NCI-H446 treated with DMSO at 0.1 percent for 48 hours (cell line): ENCODE measurements around the gene VENTX.
"Not testable (repeated sequence)": the region's sequence is repeated elsewhere in the genome, so short reads cannot be mapped to it uniquely, and the experiment has no call there.

Experiments used
- DNase-seq: peaks from one replicate; lab custom pipeline; 2025; lab: John Stamatoyannopoulos, UW

Gene VENTX

DNA sequence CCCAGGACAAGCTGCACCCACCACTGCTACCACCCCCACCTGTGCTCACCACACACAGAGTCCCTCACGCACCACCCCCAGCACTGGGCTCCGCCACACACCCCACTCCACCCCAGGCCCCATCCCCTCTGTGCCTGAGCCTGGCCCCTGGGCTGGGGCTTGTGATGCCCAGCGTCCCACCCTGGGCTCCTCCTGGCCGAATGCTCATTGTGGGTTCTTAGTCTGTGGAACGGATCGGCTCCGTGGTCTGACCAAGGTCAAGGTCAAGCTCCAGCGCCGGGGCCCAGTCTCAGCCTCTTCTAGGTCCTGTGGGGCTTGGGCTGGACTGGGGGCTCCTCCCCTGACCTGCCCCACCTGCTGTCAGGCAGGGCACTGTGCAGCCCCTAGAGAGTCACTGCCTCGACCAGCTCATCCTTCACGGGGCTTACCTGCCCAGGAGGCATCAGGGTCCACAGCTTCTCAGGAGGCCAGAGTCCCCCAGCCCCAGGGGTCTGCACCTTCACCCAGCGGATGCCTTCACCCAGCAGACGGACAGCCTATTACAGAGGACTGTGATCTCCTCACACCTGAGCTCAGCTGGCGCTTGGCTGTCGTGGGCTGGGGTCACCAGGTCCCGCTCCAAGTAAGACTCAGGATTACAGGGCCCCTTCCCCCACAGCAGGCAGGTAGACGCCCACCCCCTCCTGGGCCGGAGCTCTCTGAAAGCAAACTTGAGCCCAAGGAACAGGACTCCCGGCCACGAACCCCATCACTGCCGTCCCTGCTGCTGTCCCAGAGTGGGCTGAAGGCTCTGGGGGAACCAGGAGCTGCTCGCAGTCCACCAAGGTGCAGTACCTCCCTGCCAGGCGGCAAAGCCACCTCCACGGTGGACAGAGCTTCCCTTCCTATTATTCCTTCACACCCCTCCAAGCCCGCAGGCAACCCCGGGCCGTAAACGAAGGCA lies 22.9 kb upstream of the VENTX start:
- no peak for DNase-seq

DNA sequence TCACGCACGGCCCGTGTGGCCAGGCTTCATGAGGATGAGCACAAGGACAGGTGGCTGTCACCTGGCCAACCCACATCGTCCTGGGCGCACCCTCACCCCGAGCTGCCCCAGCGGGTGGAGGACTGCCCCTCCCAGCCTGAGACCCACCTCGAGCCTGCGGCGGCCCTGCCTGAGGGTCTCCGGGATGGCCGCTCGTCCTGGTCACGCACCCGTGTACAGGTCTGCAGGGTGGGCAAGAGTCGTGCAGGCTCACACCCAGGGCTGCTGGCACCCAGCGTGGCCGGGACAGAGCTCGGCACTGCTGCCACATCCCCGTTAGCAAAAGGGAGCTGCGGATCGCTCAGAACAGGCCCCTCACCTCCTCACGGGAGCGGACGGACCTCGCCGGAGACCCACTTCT lies 22.1 kb upstream of the VENTX start:
- DNase-seq, result no peak

DNA sequence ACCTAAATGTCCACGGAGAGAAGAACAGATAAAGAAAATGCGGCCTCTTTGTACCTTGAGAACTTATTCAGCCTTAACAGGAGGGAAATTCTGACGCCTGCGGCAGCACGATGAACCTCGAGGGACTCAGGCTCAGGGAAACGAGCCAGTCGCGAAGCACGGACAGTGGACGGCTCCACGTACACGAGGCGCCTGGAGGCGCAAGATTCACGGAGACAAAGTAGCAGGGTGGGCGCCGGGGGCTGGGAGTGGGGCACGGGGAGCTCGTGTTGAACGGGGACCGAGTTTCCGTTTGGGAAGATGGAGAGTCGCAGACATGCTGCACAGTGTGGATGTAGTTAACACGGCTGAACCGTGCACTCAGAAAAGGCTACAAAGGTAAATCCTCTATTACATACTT lies 20.9 kb upstream of the VENTX start:
- no peak for DNase-seq

DNA sequence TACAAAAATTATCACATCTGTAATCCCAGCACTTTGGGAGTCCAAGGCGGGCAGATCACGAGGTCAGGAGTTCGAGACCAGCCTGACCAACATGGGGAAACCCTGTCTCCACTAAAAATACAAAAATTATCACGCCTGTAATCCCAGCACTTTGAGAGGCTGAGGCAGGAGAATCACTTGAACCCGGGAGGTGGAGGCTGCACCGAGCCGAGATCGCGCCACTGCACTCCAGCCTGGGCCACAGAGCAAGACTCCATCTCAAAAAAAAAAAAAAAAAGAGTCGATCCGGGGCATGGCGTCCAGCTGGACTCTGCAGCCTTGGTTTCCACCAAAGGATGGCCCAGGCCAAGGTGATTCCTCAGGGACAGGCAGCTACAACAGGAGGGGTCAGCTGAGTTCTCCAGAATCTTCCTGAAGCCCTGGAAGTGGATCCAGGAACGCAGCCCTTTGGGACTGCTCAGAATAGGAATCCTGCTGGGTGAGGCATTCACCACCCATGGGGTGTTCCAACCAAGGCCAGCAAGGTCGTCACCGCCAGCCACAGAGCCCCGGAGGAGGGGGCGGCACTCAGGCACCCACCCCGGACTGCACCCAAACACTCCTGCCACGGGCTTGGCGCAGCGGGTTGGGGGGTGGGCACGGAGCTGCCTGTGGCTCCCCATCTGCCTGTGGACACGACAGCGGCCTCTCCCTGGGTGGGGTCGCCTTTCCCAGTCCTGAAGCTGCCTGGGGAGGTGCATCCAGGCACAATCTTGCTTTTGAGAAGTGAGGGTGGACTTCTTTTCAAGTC lies 19.7 kb upstream of the VENTX start:
- no peak for DNase-seq

DNA sequence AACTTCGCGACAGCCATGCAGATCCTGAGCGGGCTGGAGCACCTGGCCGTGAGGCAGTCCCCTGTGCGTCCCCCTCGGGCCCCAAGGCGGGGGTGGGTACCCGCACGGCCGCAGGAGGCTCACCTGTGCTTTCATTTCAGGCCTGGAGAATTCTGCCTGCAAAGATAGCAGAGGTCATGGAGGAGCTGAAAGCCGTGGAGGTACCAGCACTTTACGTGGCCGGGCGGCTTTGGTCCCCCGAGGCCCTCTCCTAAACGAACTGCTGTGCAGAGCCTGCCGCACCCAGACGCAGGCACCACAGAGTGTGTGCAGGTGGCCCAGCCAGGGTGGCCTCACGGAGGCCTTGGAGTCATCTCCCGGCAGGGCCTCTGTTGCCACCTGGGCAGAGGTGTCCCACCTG lies 18.8 kb upstream of the VENTX start:
- no peak for DNase-seq

DNA sequence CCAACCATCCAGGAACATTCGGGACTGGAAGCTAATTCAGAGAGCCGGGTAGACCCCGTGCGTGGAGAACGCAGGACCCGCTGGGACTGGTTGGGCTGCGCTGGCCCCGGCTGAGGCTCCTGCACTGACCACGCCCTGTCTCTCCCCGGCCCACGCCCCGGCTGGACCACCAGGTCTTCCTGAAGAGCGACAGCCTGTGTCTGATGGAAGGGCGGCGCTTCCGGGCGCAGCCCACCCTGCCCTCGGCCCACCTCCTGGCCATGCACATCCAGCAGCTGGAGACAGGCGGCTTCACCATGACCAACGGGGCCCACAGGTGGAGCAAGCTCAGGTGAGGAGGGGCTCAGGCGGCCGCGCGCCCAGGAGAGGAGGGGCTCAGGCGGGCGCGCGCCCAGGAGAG lies 17.9 kb upstream of the VENTX start:
- DNase-seq, result no peak

DNA sequence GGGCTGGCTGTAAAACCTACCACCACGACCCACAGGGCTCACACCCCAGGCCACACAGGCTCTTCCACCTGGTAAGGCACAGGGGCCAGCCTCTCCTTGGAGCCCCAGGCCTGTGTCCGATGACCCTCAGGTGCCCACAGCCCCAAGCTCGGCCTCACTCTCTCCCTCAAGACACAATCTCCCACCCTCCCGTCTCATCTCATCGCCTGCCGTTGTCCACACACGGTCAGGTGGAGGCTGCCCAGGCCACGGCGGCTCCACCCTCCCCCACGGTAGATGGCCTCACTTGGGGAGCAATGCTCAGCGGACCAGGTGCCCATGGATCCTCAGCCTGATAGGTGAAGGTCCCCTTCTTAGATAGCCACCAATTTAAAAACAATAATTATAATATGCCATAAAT lies 16.3 kb upstream of the VENTX start:
- no peak for DNase-seq

DNA sequence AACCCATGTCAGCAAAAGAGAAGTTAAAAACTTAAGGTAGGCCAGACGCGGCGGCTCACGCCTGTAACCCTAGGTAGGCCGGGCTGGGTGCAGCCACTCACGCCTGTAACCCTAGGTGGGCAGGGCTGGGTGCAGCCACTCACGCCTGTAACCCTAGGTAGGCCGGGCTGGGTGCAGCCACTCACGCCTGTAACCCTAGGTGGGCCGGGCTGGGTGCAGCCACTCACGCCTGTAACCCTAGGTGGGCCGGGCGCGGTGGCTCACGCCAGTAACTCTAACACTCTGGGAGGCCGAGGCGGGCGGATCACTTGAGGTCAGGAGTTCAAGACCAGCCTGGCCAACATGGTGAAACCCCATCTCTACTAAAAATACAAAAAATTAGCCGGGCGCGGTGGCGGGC lies 15.9 kb upstream of the VENTX start:
- not testable (repeated sequence) for DNase-seq

DNA sequence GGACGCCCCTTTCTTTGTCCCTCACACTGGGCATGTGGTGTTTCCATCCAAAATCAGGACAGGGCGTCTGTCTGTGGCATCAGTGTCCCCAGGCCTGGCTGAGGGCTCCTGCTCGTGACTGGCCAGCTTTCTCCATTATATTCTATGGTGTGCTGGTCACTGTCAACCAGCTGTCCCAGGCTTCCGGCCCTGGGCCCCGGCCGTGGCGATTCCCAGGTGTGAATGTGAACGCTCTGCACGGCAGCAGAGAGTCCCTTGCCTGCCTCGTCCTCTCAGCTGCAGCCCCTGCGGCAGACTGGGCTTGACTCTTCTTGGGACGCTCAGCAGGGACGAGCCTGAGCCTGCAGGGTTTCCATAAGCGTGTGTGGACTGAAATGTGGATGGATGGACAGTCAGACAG lies 13.6 kb upstream of the VENTX start:
- DNase-seq, result no peak

DNA sequence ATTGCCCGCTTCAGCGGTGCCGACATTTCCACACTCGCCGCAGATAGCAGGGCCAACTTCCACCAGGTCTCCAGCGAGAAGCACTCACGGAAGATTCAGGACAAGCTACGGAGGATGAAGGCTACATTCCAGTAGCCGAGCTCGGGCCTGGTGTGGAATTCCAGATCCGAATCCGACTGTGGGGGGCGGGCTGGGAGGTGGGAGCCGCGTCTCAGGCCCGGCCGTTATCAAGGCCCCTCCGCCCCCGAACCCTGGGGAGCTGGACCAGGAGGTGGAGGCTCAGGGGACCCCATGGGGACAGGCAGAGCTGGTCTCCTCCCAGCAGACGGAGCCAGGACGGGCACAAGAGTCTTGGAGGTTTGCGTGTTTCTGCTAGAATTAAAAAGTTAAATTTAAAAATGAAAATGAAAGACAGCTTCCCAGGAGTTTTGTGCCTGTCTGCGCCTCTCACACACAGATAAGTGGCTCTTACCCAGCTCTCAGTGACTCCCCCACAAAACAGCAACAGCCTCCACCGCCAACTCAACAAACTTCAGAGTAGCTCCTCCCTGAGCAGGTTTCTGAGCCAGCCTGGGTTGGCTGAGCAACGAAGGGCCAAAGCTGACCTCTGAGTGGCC lies 12.8 kb upstream of the VENTX start:
- no peak for DNase-seq

DNA sequence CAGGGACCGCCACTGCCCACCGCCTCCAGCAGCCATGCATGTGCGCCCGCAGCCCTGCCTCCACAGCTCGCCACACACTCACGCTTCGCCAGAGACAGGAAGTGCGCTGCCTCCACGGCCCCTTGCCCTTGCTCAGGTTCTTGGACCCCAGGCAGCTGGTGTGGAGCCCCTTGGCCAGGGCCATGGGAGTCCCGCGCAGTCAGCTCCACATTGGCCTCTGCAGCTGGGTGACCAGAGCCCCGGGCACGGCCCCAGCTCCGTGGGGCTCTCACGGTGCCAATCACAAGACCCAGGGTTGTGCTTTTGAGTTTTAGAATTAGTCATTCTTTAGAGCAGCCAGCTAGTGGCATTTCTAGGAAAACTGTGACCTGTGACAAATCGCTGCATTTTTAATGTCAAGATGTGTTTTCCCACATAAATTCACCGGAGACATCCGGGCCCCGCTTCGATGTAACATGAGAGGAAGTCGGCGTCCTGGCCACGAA lies 11.9 kb upstream of the VENTX start:
- no peak for DNase-seq

DNA sequence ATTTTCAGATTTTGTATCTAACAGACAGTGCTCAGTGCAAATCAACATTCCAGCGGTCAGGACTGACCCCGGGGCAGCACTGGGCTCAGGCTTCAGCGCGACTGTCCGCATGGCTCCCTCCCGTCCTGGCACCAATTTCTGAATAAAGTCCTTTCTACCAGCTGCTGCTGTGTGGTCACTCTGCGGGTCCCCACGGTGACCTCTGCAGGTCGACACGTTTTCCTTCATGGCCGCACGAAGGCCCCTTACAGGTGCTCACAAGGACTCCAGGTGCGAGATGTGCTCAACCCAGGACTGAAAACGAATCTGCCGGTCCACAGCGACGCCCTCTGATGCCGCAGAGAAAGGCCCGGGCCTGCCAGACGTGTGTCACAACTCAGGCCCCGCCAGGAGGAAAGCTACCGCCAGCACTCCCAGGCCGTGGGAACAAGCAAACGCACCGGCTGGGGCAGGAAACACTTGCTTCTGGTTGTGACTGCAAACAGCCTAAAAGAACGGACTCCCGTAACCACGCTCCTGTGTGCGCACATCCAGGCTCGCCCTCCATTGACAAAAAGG lies 11.3 kb upstream of the VENTX start:
- no peak for DNase-seq

DNA sequence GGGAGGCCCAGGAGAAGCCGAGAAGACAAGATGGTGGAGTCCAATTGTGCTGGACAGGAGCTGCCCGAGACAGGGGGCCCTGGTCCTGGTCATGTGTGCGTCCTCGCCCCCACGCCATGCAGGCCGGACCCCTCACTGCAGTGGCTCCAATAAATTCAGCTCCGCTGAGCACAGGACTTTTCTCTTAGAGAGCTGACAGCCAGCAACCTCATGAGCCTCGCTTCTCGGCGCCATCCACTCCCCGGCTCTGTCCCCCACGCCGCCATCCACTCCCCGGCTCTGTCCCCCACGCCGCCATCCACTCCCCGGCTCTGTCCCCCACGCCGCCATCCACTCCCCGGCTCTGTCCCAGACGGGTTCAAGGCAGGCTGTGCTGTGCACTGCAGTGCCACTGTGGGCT lies 10.4 kb upstream of the VENTX start:
- no peak for DNase-seq

DNA sequence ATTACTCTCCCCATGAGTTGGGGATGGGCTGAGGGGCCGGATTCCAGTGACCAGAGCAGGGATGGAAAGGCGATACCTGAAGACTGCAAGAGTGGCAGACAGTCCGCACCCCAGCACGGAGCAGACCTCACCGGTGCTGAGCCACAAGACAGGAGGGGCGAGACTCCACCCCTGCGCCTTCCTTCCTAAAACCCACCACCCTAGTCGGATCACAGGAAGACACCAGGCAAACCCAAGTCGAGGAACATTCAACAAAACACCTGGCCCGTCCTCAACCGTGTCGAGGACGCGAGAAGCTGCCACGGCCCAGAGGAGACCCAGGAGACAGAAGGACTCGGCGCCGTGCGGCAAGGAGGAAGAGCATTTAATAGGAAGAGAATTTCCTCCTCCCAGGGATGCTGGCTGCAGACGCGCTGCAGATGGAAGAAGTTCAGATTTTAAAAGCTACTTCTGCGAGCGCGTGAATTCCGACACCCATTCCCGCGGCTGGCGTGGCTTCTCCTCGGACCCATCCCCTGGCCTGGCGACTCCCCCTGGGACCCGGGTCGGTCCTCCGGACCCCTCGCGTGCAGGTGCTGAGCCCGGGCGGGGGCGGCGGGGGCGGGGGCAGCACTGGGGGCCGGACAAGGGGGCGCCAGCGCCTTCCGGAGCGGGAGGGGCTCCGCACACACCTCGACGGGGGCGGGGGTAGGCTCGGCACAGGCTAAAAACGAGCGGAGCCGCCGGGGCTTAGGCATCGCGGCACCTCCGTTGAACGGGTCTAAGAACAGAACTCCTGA lies 8.2 kb upstream of the VENTX start:
- no peak for DNase-seq

DNA sequence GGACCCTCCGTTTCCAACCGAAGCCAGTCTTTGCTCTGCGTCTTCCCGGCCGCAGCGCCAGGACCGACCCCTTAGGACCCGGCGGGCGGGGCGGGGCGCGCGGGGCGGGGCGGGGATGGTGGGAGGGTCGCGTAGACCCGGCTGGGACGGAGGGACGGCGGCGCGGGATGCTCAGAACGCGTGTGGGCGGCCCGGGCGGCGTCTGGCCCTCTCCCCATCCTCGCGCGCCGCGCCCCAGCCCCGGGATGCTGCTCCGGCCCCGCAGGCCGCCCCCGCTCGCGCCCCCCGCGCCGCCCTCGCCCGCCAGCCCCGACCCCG lies 7.7 kb upstream of the VENTX start, which contains the start of gene UTF1:
Gene UTF1, plus strand, starts transcription at position 174 of the 318 bp plus-strand sequence. Its CDS starts 72 bp downstream, at position 246.
- no peak for DNase-seq

DNA sequence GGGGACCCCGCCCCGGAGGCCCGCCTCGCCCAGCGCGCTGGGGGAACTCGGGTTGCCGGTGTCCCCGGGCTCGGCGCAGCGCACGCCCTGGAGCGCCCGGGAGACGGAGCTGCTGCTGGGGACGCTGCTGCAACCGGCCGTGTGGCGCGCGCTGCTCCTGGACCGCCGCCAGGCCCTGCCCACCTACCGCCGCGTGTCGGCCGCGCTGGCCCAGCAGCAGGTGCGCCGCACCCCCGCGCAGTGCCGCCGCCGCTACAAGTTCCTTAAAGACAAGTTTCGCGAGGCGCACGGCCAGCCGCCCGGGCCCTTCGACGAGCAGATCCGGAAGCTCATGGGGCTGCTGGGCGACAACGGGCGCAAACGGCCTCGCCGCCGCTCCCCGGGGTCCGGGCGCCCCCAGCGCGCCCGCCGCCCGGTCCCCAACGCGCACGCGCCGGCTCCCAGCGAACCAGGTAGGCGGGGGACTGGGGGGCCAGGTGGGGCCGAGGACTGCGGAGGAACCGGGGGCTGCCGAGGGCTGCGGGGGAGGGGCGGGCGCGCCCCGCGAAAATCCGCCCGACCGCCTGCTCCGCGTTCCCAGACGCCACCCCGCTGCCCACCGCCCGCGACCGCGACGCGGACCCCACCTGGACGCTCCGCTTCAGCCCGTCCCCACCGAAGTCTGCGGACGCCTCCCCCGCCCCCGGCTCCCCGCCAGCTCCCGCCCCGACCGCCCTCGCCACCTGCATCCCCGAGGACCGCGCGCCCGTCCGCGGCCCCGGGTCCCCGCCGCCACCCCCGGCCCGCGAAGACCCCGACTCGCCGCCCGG lies 7.1 kb upstream of the VENTX start:
- DNase-seq, result no peak

DNA sequence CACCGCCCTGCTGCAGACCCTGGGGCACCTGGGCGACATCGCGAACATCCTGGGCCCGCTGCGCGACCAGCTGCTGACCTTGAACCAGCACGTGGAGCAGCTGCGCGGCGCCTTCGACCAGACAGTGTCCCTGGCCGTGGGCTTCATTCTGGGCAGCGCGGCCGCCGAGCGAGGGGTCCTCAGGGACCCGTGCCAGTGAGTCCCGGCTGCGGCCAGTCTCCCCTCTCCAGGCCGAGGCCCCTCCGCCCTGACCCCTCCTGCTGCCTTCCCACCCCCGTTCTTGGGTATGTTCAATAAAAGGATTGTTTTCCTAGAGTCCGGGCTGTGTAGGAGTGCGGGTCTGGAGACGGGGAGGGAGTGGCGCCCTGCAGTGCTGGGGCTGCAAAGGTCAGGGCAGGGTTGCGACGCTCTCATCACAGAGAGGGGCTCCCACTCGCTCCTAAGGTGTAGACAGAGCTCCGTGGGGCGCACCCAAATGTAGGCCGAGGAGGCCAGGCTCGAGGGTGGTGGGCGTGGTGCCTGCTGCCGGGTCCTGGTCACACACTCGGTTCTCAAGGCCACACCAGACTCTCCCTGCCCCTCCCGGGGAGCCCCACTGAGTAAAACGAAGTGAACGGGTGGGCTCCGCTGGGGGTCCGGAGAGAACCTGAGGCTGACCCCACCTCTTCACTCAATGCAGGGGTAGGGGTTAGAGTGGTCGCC lies 6.3 kb upstream of the VENTX start:
- DNase-seq, result no peak

DNA sequence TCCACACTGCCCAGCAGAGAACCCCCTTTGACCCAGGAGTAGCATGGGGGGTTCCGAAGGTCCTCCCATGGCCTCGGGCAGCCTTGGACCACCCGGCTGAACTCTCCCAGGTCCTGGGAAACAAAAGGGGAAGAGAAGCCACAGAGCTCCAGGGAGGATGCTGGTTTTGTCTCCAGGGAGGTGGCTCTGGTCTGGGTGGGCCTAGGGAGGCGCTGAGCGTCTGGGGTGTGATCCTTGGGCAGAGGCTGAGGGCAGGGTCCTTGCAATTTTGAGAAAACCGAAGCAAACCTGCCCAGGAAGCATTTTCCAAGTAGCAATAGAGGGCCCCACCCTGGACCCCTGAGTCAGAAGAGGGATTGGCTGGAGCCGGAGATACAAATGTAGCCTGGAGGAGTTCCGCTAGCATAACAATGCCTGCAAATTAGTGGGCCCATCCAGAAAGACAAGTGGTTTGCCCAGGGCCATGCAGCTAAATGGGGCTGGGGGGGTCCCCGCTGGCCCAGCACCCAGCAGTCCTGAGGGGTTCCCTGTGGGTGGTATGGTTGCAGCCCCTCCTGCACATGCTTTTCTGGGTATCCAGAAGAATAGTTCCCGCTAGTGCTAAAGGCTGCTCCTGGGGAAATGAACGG lies 5.6 kb upstream of the VENTX start:
- DNase-seq, result no peak

DNA sequence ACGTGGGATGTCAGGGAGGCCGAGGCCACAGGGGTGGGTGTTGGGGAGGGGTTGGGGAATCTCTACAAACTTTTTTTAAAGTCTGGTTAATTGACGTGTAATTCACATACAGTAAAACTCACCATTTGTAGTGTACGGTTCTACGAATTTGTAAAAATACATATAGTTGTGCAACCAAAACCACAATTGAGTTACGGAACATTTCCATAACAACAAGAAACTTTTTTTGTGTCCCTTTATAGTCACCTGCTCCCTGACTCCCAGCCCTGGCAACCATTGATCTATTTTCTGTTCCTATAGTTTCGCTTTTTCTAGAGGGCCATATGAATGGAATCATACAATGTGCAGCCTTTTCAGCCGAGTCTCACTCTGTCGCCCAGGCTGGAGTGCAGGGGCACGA lies 2.9 kb upstream of the VENTX start:
- not testable (repeated sequence) for DNase-seq
